Testis (tissue), 3 donors: ENCODE measurements around the gene TMEM43. TPM values are rescaled to one million over a fixed set of nuclear protein-coding genes. Genes with fewer than 3 reads are reported as not detected.
A peak's percentile ranks its signal among the peaks of the same experiment; 100 is the strongest.

Experiments used
- DNase-seq: peaks from one replicate; pipeline ENCODE4 v3.0.0-alpha.2; 2019
- H3K27ac ChIP-seq, 2 donors: fragments of 200-600 bp; sonication (generic); one replicate each; pipeline ENCODE4 v1.5.1; 2019
- H3K27me3 ChIP-seq: fragments of 200-600 bp; sonication (generic); one replicate; pipeline ENCODE4 v1.5.1; 2019
- H3K36me3 ChIP-seq: fragments of 200-600 bp; sonication (generic); one replicate; pipeline ENCODE4 v1.5.1; 2017; ENCODE audit warnings: low read depth; ENCODE audit errors: missing control alignments
- H3K4me1 ChIP-seq: fragments of 200-600 bp; sonication (generic); one replicate; pipeline ENCODE4 v1.5.1; 2019
- H3K4me3 ChIP-seq, 2 donors: fragments of 200-600 bp; sonication (generic); one replicate each; pipeline ENCODE4 v1.5.1; 2017 to 2019
- H3K9me3 ChIP-seq: fragments of 200-600 bp; sonication (generic); one replicate; pipeline ENCODE4 v1.5.1; 2017
- CTCF ChIP-seq, 3 experiments: fragments of 450-650 bp in 2 of 3; fragments of 200-600 bp in 1 of 3; sonication (generic) in 1 of 3; IDR thresholded peaks; one replicate each; pipeline ENCODE4 v1.5.1; 2016 to 2019; ENCODE audit warnings: antibody characterized with exemption in 3 of 3, mild to moderate bottlenecking in 2 of 3, moderate library complexity in 1 of 3
- POLR2A ChIP-seq: fragments of 450-650 bp; IDR thresholded peaks from one replicate; pipeline ENCODE4 v1.6.1; 2017; ENCODE audit warnings: antibody characterized with exemption, mild to moderate bottlenecking, moderate library complexity
- WGBS, 2 donors: methylation state at CpG; one replicate each; pipeline ENCODE4 v1.1.5; 2018; 5-methylcytosine and 5-hydroxymethylcytosine counted together
- intact Hi-C: fragments of 100-400 bp; cut with DNase I; formaldehyde crosslinking; loops from one replicate; pipeline ENCODE4 v1.15.1; 2023; ENCODE audit warnings: low total_unique reads
- polyA plus RNA-seq: library from polyadenylated mRNA; stranded (reverse); fragments of 350-450 nt; fragmentation: Illumina TruSeq; extraction: RNeasy Lipid Tissue Mini Kit (QIAGEN cat#74804); gene quantifications from one replicate; pipeline ENCODE4 v1.2.3, GENCODE V29; 2014; ENCODE audit warnings: low read depth, low replicate concordance; ENCODE audit not compliant: insufficient read depth
- total RNA-seq, 2 donors: library from RNA; depleted of rRNA; stranded (reverse); fragments of >200 nt; gene quantifications; one replicate each; pipeline ENCODE4 v1.2.3, GENCODE V29; 2016

The TMEM43 gene
- total and polyA plus RNA-seq, 3 donors from 2014 or later, result 36.5 to 53.0 (median 43.3) TPM

GRCh38 chr3:14179114-14179465, 54.2 kb downstream of the TMEM43 start:
- H3K4me3 ChIP-seq, result peak overlapping the region; percentile 77 to 90
- H3K36me3 ChIP-seq, result no peaks in the 10 kb centered on the region
- 3 to 5% methylated on average over 3 of the region's 3 CpGs for WGBS, 2 donors
- DNase-seq, result no peak
- peaks cover 14% of the 10 kb centered on the region for H3K4me1 ChIP-seq
- no peak for TF ChIP-seq POLR2A
- no peak for TF ChIP-seq CTCF (IDR thresholded peaks at IDR 0.05)
- peak overlapping the region; percentile 59 to 80 for H3K27ac ChIP-seq
- intact Hi-C loops, result no loop called here
- H3K27me3 ChIP-seq, result no peaks in the 10 kb centered on the region
- no peaks in the 10 kb centered on the region for H3K9me3 ChIP-seq

- no peaks in the 10 kb centered on the region for H3K36me3 ChIP-seq
- H3K9me3 ChIP-seq, result no peaks in the 10 kb centered on the region
- DNase-seq, result no peak
- intact Hi-C loops, result loop anchor here (5.0 kb wide), 1 partner anchor 52 kb away; the partner anchor contains the start of gene TMEM43
- no peak for TF ChIP-seq CTCF (IDR thresholded peaks at IDR 0.05)
- no peak for TF ChIP-seq POLR2A
- H3K4me3 ChIP-seq, result no peak overlapping the region
- no peaks in the 10 kb centered on the region for H3K27me3 ChIP-seq
- H3K27ac ChIP-seq, result no peak overlapping the region
- 78 to 88% methylated on average over 1 of the region's 1 CpG for WGBS, 2 donors
- peaks cover 14% of the 10 kb centered on the region for H3K4me1 ChIP-seq
Measured at GRCh38 chr3:14179795-14180194, 54.9 kb downstream of the TMEM43 start.

- Histone ChIP-seq H3K4me1 (peaks cover 14% of the 10 kb centered on the region), H3K9me3 (no peaks in the 10 kb centered on the region), H3K36me3 (no peaks in the 10 kb centered on the region), H3K27ac (no peak overlapping the region), H3K4me3 (no peak overlapping the region), H3K27me3 (no peaks in the 10 kb centered on the region)
- 91 to 96% methylated on average over 3 of the region's 3 CpGs for WGBS, 2 donors
- no peak for TF ChIP-seq POLR2A
- TF ChIP-seq CTCF (IDR thresholded peaks at IDR 0.05), result no peak
- DNase-seq, result no peak
- intact Hi-C loops, result loop anchor here (5.0 kb wide), 1 partner anchor 54 kb away; the partner anchor contains the start of gene TMEM43
Measured at GRCh38 chr3:14181253-14181652, 56.4 kb downstream of the TMEM43 start.

- Histone ChIP-seq H3K4me3 (no peak overlapping the region), H3K27me3 (no peaks in the 10 kb centered on the region), H3K27ac (no peak overlapping the region), H3K4me1 (peaks cover 4% of the 10 kb centered on the region), H3K36me3 (no peaks in the 10 kb centered on the region), H3K9me3 (no peaks in the 10 kb centered on the region)
- DNase-seq, result no peak
- WGBS, 2 donors, result 63 to 72% methylated on average over 2 of the region's 2 CpGs
- intact Hi-C loops, result loop anchor here (5.0 kb wide), 1 partner anchor 56 kb away; the partner anchor contains the start of gene TMEM43
- no peak for TF ChIP-seq CTCF (IDR thresholded peaks at IDR 0.05)
Measured at GRCh38 chr3:14183015-14183577, 58.2 kb downstream of the TMEM43 start.

GRCh38 chr3:14186854-14187458, 62.1 kb downstream of the TMEM43 start:
- no peaks in the 10 kb centered on the region for H3K36me3 ChIP-seq
- no peaks in the 10 kb centered on the region for H3K4me1 ChIP-seq
- H3K27ac ChIP-seq, result no peak overlapping the region
- TF ChIP-seq CTCF (IDR thresholded peaks at IDR 0.05), result no peak
- no peak for TF ChIP-seq POLR2A
- no peaks in the 10 kb centered on the region for H3K27me3 ChIP-seq
- no peak for DNase-seq
- H3K4me3 ChIP-seq, result no peak overlapping the region
- 86 to 91% methylated on average over 5 of the region's 5 CpGs for WGBS, 2 donors
- intact Hi-C loops, result no loop called here
- H3K9me3 ChIP-seq, result no peaks in the 10 kb centered on the region
